Effector memory CD4-positive, alpha-beta T cell (primary cell): Measurements from ENCODE around the gene GLDN.

Source experiments
- DNase-seq, 3 donors: peaks; one replicate each; pipeline ENCODE4 v3.0.0-alpha.2; 2020
- H3K27ac ChIP-seq: 2 replicates; pipeline ENCODE4 v1.7.0; 2013; ENCODE audit warnings: mild to moderate bottlenecking, low read length, moderate library complexity; ENCODE audit not compliant: insufficient read depth, poor library complexity, severe bottlenecking
- H3K27me3 ChIP-seq: replicated peaks from 2 replicates; pipeline ENCODE4 v1.7.0; 2013; ENCODE audit warnings: mild to moderate bottlenecking, low read length; ENCODE audit not compliant: insufficient read depth, control insufficient read depth, poor library complexity, severe bottlenecking
- H3K36me3 ChIP-seq: 2 replicates; pipeline ENCODE4 v1.7.0; 2013; ENCODE audit warnings: mild to moderate bottlenecking, low read length, moderate library complexity; ENCODE audit not compliant: control insufficient read depth, insufficient read depth
- H3K4me1 ChIP-seq: 2 replicates; pipeline ENCODE4 v1.7.0; 2013; ENCODE audit warnings: low read length, mild to moderate bottlenecking; ENCODE audit not compliant: control insufficient read depth, insufficient read depth, poor library complexity, severe bottlenecking
- H3K4me3 ChIP-seq: 2 replicates; pipeline ENCODE4 v1.7.0; 2013; ENCODE audit warnings: low read length, low read depth, mild to moderate bottlenecking; ENCODE audit not compliant: insufficient read depth, poor library complexity, severe bottlenecking
- H3K9me3 ChIP-seq: 2 replicates; pipeline ENCODE4 v1.7.0; 2013; ENCODE audit warnings: mild to moderate bottlenecking, low read length, moderate library complexity; ENCODE audit not compliant: control insufficient read depth

Gene GLDN

DNA sequence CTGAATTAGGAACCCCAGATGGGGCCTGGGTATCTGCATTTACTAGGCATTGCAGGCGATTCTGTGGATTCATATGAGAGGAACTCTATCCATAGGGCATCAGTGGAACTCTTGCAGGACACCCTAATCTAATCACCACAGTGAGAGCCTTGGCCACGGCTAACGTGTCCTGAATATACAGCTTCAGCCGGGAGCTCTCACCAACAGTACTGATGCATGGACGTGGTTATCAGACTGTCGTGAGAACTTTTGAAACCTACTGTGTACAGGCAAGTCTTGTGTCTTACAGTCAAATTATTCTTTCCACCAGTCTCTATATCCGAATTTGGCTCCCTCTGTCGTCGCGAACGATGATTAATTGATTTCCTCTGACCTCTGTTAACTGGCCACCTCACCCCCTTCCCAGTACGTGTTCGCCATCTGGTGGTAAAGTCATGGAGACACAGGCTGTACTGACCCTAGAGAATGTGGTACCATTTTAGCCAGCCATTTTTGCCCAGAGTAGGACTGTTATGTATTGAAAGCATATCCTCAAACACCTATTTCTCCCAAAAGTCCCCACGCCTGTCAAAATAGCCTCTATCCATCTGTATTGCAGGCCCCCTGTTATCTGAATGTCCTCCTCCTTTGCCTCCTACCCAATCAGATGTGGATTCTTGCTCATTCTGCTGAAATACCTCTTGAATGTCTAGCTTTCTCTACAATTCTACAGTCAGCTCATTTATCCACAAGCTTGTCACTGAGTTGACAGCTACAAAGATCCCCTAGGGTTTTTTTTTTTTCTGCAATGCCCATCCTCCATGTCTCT is 39.7 kb downstream of the GLDN start:
- no peaks in the 10 kb centered on the region for H3K36me3 ChIP-seq
- DNase-seq: no peak

DNA sequence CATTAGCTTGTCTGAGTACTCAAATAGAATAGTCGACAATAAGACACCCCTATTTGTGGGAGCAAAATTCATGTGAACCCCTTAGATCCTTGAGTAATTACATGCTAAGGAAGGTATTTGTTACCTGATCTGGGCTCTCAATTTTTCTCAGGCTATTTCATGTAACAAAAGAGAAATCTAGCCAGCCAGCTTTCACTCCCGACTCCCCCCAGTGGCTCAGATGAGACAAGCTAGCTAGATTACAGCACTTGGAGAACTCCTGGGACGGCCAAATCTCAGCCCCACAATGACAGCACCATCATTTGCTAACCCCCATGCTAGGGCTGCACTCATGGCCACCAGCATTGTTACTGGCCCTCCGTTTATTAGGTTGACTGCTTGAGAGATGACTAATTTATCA is 41.3 kb downstream of the GLDN start:
- Histone ChIP-seq H3K9me3 (no peaks in the 10 kb centered on the region), H3K4me3 (no peak overlapping the region)
- no peak for DNase-seq

More for the DNA sequence above, 39.7 kb downstream of the GLDN start:
- H3K4me1 ChIP-seq: no peaks in the 10 kb centered on the region
- H3K27ac ChIP-seq: no peak overlapping the region
- H3K27me3 ChIP-seq: peaks cover 2% of the 10 kb centered on the region
- no peaks in the 10 kb centered on the region for H3K9me3 ChIP-seq
- H3K4me3 ChIP-seq: no peak overlapping the region

DNA sequence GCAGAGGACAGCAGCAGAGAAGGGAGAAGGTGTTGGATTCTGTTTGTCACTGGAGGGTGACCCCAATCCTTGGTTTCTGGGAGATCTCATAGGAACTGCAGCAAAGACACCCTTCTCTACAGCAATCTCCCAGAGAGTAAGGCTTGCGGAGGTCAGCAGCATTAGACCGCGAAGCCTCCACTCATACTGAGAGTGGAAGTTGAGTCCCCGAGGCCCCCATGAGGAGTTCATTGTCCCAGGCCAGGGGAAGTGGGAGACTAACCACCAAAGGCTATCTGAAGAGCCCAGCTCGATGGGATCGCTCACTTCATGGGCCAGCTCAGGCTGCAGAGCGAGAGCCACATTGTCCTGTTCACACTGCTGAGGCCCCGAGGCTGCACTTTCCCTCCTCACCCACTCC is 44.6 kb downstream of the GLDN start:
- Histone ChIP-seq H3K4me3 (no peak overlapping the region), H3K27ac (no peak overlapping the region), H3K4me1 (no peaks in the 10 kb centered on the region), H3K9me3 (no peaks in the 10 kb centered on the region), H3K36me3 (no peaks in the 10 kb centered on the region), H3K27me3 (peaks cover 2% of the 10 kb centered on the region)
- no peak for DNase-seq

More for the DNA sequence above, 41.3 kb downstream of the GLDN start:
- H3K27ac ChIP-seq: no peak overlapping the region
- H3K4me1 ChIP-seq: no peaks in the 10 kb centered on the region
- H3K36me3 ChIP-seq: no peaks in the 10 kb centered on the region
- peaks cover 2% of the 10 kb centered on the region for H3K27me3 ChIP-seq

DNA sequence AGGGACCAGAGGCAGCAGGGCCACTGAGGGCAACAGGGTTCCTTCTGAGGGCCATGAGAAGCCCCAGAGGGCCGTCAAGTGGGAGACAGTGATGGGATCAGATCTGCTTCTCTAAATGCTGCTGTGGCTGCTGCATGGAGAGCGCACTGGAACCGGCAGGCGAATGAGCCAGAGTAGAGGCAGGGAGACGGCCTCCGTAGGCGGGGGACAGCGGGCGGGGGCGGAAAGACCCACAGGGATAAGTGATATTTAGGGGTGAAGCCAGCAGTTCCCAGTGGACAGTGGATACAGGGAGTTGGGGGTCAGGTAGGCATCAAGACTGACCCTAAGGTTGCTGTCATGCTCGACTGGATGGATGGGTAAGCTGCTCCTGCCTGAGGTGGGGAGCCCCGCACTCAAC is 45.0 kb downstream of the GLDN start:
- no peak overlapping the region for H3K4me3 ChIP-seq
- H3K27ac ChIP-seq: no peak overlapping the region
- no peak for DNase-seq
- H3K9me3 ChIP-seq: no peaks in the 10 kb centered on the region
- H3K27me3 ChIP-seq: peaks cover 2% of the 10 kb centered on the region
- no peaks in the 10 kb centered on the region for H3K36me3 ChIP-seq
- H3K4me1 ChIP-seq: no peaks in the 10 kb centered on the region

DNA sequence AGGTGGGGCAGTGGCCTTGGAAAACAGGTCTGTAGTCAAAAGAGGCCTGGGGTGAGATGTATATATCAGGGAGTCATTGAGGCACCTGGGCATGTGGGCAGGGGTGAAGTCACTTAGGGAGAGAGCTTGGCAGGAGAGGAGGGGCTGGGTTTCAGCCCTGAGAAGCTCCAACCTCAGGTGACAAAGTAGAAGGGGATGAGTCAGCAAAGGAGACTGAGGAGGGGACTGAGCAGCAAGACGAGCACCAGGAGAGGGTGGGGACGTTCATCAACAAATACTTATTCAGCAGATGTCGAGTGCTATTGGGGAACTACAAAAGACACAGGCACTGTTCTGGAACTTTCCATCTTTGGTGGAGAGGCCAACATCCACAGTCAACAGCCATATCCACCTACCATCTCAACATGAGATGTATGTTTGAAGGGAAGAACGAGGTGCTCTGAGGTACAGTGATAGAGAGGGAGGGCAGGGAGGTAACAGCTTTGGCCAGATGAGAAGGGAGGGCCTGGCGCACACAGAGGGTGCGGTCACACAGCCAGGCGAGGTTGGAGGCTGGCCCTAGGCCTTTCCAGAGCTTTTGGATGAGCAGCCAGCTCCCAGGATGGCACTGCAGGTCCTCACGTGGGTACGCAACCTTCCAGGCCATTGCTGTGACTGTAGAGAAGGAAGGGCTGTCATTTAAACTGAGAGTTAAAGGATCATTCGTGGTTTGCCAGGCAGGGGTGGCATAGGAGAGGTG is 45.7 kb downstream of the GLDN start:
- peaks cover 2% of the 10 kb centered on the region for H3K27me3 ChIP-seq
- H3K27ac ChIP-seq: no peak overlapping the region
- H3K4me3 ChIP-seq: no peak overlapping the region
- no peaks in the 10 kb centered on the region for H3K36me3 ChIP-seq
- DNase-seq: no peak
- H3K4me1 ChIP-seq: no peaks in the 10 kb centered on the region
- H3K9me3 ChIP-seq: no peaks in the 10 kb centered on the region

DNA sequence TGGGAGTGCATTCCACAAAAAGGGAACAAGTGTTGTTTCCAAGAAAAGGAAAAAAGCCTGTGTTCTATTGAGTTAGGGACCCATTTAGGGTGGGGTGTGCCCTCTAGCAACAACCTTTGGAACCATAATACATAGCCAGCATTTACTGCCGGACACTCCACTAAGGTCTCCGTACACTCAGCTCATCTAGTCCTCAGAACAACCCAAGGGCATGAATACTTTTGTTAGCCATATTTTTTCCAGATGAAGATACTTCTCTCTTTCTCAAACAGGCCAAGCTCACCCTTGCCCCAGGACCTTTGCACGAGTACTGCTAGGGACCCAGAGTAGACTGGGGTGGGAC is 46.2 kb downstream of the GLDN start:
- peaks cover 2% of the 10 kb centered on the region for H3K27me3 ChIP-seq
- H3K9me3 ChIP-seq: no peaks in the 10 kb centered on the region
- no peaks in the 10 kb centered on the region for H3K4me1 ChIP-seq
- H3K4me3 ChIP-seq: no peak overlapping the region
- no peak for DNase-seq
- no peaks in the 10 kb centered on the region for H3K36me3 ChIP-seq
- H3K27ac ChIP-seq: no peak overlapping the region

DNA sequence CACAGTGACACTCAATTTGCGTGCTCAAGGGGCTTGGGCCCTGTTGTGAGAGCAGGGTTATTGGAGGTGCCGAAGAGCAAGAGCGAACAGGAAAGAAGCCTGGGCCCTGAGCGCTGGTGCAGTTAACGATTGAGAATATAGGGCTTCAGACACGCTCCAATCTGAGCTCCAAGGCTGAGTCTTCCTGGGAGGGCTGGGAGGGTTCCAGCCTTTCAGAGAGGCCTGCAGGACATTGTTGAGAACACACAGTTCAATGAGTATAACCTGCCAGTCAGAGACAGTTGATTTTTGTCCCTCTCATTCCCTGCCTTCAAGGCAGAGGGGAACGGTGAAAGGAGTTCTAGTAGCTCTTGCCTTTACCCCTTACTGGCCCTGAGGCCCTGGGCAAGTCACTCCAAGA is 47.3 kb downstream of the GLDN start:
- Histone ChIP-seq H3K4me3 (no peak overlapping the region), H3K27me3 (peaks cover 2% of the 10 kb centered on the region), H3K27ac (no peak overlapping the region), H3K4me1 (no peaks in the 10 kb centered on the region), H3K9me3 (no peaks in the 10 kb centered on the region), H3K36me3 (no peaks in the 10 kb centered on the region)
- no peak for DNase-seq

DNA sequence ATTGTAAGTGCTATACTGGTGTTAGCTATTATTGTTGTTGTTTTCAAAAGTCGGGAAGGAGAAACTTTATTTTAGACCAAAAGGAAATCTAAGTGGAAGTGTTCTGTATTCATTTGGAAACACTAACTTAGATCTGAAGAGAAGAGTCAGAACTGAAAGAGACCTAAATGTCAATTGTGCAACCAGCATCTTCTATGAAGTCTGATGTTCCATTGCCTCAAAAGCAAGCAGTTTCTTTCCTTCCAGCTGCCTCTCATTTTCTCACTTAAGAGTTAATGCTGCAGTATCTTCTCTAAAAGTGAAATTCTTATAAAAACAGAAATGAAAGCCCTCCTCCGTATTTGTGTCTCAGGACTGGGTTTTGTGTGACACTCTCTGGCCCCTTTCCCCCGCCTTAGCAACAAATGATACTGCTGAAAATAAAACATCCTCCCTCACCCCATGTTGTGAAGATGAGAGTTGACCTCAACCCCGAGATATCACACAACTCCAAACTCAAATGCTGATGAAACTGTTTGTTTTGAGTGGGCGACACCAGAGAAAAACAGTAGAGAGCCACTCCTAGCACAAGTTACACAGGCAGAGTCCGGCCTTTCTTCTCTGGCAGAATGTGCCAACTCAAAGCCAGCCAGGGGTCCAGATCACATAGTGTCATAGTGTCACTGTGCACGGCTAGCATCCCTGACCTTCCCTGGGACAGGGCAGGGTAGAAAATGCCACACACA is 48.9 kb downstream of the GLDN start:
- no peak for DNase-seq
- H3K4me1 ChIP-seq: no peaks in the 10 kb centered on the region

DNA sequence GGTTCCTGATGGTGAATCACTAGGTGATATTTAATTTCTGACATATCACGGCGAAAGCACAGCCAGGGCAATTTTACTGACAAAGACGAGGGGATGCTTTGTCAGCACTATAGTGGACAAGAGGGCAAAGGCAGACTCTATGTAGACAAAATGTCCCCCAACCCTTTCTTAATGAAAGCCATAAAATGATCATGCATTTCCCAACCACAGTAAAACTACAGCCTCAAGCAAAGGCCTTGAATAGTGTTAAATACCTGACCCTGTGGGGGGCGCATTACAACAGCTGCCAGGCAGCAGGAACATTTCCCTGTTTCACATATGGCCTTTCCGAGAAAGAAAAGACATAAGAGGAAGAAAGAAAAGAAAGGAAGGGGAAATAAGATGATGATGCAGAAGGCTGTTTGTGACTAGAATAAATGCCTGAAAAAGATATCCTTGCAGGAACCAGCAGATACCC is 49.5 kb downstream of the GLDN start:
- no peak overlapping the region for H3K27ac ChIP-seq
- H3K9me3 ChIP-seq: no peaks in the 10 kb centered on the region
- H3K36me3 ChIP-seq: no peaks in the 10 kb centered on the region
- H3K27me3 ChIP-seq: no peaks in the 10 kb centered on the region
- no peak for DNase-seq
- H3K4me1 ChIP-seq: no peaks in the 10 kb centered on the region
- no peak overlapping the region for H3K4me3 ChIP-seq

More for the DNA sequence above, 48.9 kb downstream of the GLDN start:
- Histone ChIP-seq H3K27me3 (no peaks in the 10 kb centered on the region), H3K27ac (no peak overlapping the region), H3K36me3 (no peaks in the 10 kb centered on the region), H3K9me3 (no peaks in the 10 kb centered on the region), H3K4me3 (no peak overlapping the region)

DNA sequence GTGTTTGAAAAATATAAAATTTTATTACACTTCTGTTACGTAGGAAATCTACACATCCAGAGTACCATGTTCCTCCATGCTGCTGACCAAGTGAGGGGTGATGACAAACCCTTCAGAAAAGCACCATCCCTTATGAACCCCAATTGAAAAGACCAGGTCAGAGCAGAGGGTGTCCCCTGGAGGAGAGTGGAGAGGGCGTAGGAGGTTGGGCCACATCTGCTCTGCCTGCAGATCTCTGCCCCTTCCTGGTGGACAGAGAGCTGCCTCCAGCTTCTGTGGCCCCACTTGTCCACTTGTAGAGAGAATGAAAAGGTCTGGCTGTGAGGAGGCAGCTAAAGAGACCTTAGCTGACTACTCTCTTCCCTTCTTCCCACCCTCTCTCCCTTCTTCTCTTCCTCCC is 55.5 kb downstream of the GLDN start:
- Histone ChIP-seq H3K36me3 (no peaks in the 10 kb centered on the region), H3K27ac (no peak overlapping the region), H3K4me3 (no peak overlapping the region), H3K27me3 (no peaks in the 10 kb centered on the region), H3K4me1 (no peaks in the 10 kb centered on the region), H3K9me3 (no peaks in the 10 kb centered on the region)
- DNase-seq: no peak
